ENCODE results near the gene SEC62. TPM values are rescaled to one million over a fixed set of nuclear protein-coding genes. Genes with fewer than 3 reads are reported as not detected.
A peak's percentile ranks its signal among the peaks of the same experiment; 100 is the strongest.

SEC62 gene
- total and polyA plus RNA-seq, 9 of the 15 experiments (the other 6 are each of a cell fraction or from before 2014, with no cell fraction given) = 34.5 to 152 (median 51.8) TPM

DNA sequence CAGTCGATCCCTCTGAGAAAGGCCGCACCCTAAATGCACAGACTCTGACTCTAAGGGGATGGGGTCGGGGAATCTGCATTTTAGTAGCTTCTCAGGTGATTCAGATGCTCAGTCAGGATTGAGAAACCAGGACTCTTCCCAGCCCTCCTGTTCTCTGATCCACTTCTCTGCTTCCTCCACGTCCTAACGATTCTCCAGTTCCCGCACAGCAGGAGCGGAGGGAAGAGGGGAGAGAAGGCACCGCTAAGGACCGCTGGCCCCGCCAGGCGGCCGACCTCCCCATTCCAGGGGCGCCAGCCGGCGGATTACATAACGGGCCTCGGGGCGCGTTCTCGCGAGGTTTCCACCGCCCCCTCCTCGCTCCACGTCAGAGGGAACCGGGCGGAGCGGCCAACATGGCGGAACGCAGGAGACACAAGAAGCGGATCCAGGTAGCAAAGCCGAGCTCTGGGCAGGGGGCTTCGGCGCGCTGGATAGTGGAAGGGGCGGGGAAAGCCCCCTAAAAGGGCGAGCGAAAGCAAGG lies at the start of gene SEC62 (continued):
- TF ChIP-seq ELF1 (tag; IDR thresholded peaks at IDR 0.05) (no peak), SIN3A (IDR thresholded peaks at IDR 0.05; ENCODE audit: borderline replicate concordance in 2 of 2, control insufficient read depth in 1 of 2, low read depth in 2 of 2, low read length in 2 of 2) (peak in 1 of 2 experiments; percentile 41; a peak in 1 of 4 replicates)

DNA sequence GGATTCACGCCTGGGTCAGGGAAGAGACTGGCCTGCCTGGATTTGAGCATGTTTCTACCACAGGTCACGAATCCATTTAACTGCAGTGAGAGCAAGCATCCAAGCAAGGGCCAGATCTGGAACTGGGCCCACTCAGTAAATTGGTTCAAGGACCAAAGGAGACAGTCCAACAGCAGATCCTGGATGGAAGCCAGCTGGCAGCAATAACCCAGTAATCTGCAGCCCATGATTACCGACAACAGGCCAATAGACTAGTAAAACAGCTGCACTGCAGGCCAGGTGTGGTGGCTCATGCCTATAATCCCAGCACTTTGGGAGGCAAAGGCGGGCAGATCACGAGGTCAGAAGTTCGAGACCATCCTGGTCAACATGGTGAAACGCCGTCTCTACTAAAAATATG lies 43.4 kb upstream of the SEC62 start:
- 35% methylated on average over 5 of the region's 8 CpGs for WGBS (ENCODE audit: insufficient coverage, low coverage, missing lambda C conversion rate)
- ATAC-seq (peak; percentile 35; the same call in 2 of the 3 replicates), DNase-seq (ENCODE audit: extremely low read depth in 1 of 4, low spot score in 3 of 4) (peak in 1 of 4 experiments; percentile 44), FAIRE-seq (no peak)
- Histone ChIP-seq H3K27ac (ENCODE audit: extremely low read depth, low read depth, low read length) (no peak overlapping the region), H3K27me3 (ENCODE audit: control insufficient read depth in 2 of 2, insufficient read depth in 2 of 2, low read length in 2 of 2) (no peaks in the 10 kb centered on the region; a peak in 1 of 5 replicates), H3K4me2 (ENCODE audit: insufficient read depth, low read length) (no peak overlapping the region), H4K20me1 (replicated peaks; ENCODE audit: control insufficient read depth, insufficient read depth, low read length) (no peaks in the 10 kb centered on the region), H3K9ac (ENCODE audit: insufficient read depth in 1 of 2, low read depth in 2 of 2, low read length in 2 of 2) (no peak overlapping the region), H2AFZ (ENCODE audit: low read depth, low read length) (no peak overlapping the region), H3K79me2 (ENCODE audit: control insufficient read depth, insufficient read depth, low read length) (no peaks in the 10 kb centered on the region), H3K9me3 (replicated peaks; ENCODE audit: control insufficient read depth, insufficient read depth, low read depth, low read length) (no peaks in the 10 kb centered on the region), H3K4me3 (no peak overlapping the region), H3K36me3 (ENCODE audit: control insufficient read depth, insufficient read depth, low read length) (no peaks in the 10 kb centered on the region), H3K9me1 (ENCODE audit: control insufficient read depth, insufficient read depth, low read length) (no peaks in the 10 kb centered on the region), H3K4me1 (replicated peaks in 1 of 2; ENCODE audit: control insufficient read depth in 2 of 2, insufficient read depth in 2 of 2, low read length in 2 of 2) (0 out of 5 replicates have a peak, but pooled peaks cover 0 to 3% of the 10 kb centered on the region in 2 experiments)
- POLR2A ChIA-PET = interaction anchor here (1.1 kb wide), 1 partner anchor 20 kb away, joined by 3 read pairs; no protein-coding TSS in a partner anchor
- in situ Hi-C loops (cut with MboI) = no loop called here
- CTCF ChIA-PET (ENCODE audit: low intra/inter-chr PET ratio) = no interaction called here
- no TSS peak for BruUV-seq (replicated peaks)
- intact Hi-C loops (cut with micrococcal nuclease) = no loop called here
- TF ChIP-seq CBFA2T2 (conservative IDR thresholded peaks at IDR 0.05) (peak; percentile 53), GTF2F1 (IDR thresholded peaks at IDR 0.05; ENCODE audit: low read depth, low read length) (no peak), MNT (conservative IDR thresholded peaks at IDR 0.05) (no peak), DNMT1 (IDR thresholded peaks at IDR 0.05) (no peak), ARID1B (IDR thresholded peaks at IDR 0.05) (0 out of 2 replicates have a peak, but pooled peaks have one; percentile 19), TAL1 (IDR thresholded peaks at IDR 0.05) (0 out of 2 replicates have a peak, but pooled peaks have one; percentile 31), TBP (optimal IDR thresholded peaks at IDR 0.05; ENCODE audit: low read depth, low read length) (peak; percentile 35), NFIC (IDR thresholded peaks at IDR 0.05) (peak; percentile 76), CBFA2T3 (IDR thresholded peaks at IDR 0.05) (peak; percentile 67)
- TF ChIP-seq, protein P1, sequence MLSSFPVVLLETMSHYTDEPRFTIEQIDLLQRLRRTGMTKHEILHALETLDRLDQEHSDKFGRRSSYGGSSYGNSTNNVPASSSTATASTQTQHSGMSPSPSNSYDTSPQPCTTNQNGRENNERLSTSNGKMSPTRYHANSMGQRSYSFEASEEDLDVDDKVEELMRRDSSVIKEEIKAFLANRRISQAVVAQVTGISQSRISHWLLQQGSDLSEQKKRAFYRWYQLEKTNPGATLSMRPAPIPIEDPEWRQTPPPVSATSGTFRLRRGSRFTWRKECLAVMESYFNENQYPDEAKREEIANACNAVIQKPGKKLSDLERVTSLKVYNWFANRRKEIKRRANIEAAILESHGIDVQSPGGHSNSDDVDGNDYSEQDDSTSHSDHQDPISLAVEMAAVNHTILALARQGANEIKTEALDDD (IDR thresholded peaks at IDR 0.05) = peak; percentile 49; the same call in 1 of the 2 replicates
